OCI-LY7 (cell line): ENCODE measurements around the gene ANKRD66.
"Not testable (repeated sequence)": the region's sequence is repeated elsewhere in the genome, so short reads cannot be mapped to it uniquely, and the experiment has no call there.

ENCODE experiments used
- EZH2phosphoT487 ChIP-seq: fragments of 200-600 bp; sonication (generic); IDR thresholded peaks from 2 replicates; pipeline ENCODE4 v1.6.1; 2018; ENCODE audit warnings: low read depth, borderline replicate concordance, mild to moderate bottlenecking, mixed run types, antibody characterized with exemption, low read length, moderate library complexity, mixed read lengths
- TF ChIP-seq, protein P1 (sequence below): fragments of 200-600 bp; sonication (generic); conservative IDR thresholded peaks from 2 replicates; pipeline ENCODE4 v1.5.1; 2014; ENCODE audit warnings: mild to moderate bottlenecking, antibody characterized with exemption, low read length, moderate library complexity, mixed read lengths

- TF ChIP-seq, protein P1, sequence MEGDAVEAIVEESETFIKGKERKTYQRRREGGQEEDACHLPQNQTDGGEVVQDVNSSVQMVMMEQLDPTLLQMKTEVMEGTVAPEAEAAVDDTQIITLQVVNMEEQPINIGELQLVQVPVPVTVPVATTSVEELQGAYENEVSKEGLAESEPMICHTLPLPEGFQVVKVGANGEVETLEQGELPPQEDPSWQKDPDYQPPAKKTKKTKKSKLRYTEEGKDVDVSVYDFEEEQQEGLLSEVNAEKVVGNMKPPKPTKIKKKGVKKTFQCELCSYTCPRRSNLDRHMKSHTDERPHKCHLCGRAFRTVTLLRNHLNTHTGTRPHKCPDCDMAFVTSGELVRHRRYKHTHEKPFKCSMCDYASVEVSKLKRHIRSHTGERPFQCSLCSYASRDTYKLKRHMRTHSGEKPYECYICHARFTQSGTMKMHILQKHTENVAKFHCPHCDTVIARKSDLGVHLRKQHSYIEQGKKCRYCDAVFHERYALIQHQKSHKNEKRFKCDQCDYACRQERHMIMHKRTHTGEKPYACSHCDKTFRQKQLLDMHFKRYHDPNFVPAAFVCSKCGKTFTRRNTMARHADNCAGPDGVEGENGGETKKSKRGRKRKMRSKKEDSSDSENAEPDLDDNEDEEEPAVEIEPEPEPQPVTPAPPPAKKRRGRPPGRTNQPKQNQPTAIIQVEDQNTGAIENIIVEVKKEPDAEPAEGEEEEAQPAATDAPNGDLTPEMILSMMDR = not testable (repeated sequence)
- not testable (repeated sequence) for TF ChIP-seq EZH2phosphoT487
Observed at GRCh38 chr6:46774736-46775135, 28.0 kb downstream of the ANKRD66 start.
